GM18858 (cell line): ENCODE results near the gene USP6NL.
A peak's percentile ranks its signal among the peaks of the same experiment; 100 is the strongest.

Experiments
- ATAC-seq: cut with Tn5 transposase; IDR thresholded peaks from one replicate; pipeline ENCODE4 v1.9.1; 2021; ENCODE audit not compliant: unreplicated experiment

The USP6NL gene

DNA sequence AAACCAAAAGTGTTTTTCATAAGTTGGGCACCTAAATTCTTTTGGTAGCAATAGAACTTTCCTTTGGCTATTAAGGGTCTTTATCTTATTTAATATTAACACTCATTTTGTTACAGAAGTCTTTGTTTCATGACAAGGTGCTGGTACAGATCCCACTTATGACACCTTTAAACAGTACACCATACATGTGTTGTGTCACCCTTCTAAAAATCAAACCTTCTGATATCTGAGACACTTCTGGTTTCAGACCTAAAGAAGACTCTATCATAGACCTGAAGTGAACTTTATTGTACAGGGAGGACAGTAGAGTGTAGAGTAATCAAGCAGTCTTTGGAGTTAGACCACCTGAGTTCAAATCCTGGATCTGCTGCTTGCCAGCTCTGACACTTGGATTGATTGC, 5.8 kb upstream of the USP6NL start:
- no peak for ATAC-seq

- ATAC-seq = no peak
These were observed 4.6 kb upstream of the USP6NL start for GRCh38 chr10:11616021-11616420.

GRCh38 chr10:11615396-11615795, 3.9 kb upstream of the USP6NL start:
- no peak for ATAC-seq

DNA sequence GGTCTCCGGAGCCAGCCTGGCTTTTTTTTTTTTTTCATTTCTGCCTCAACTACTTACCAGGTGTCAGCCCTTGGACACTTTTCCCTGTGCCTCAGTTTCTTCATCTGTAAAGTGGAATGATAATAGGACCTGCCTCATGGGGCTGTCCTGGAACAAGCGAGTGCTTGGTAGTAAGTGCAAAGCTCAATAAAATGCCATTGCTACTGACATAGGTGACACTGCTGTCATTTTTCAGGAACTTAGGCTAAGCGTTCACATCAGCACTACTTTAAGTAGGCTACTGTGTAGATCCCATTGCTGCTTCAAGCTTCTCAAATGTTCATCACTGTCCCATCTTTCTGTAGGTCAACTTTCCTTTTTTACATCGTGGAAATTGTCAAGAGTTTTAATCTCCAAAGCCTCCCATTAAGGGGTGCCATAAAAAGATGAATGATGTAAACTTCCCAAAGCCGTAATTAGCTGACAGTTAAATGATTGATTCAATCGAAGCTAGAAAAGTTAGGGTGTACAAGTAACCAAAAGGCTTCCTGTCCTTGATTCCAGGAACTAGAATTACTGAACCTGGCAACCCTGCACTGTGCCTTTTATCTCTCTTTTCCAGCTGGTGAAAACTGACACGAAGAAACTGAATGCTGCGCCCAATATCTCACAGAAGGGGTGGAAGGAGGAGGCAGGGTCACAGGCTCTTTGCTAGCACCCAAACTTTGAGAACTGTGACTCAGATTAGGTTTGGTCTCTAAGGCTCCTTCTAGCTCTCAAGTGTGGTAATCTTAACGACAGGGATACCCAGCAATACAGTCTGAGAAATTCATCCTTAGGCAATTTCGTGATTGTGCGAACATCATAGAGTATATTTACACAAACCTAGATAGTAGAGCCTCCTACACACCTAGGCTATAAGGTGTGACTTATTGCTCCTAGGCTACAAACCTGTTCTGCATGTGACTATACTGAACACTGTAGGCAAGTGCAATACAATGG, 861 bp upstream of the USP6NL start:
- peak; percentile 4 for ATAC-seq

DNA sequence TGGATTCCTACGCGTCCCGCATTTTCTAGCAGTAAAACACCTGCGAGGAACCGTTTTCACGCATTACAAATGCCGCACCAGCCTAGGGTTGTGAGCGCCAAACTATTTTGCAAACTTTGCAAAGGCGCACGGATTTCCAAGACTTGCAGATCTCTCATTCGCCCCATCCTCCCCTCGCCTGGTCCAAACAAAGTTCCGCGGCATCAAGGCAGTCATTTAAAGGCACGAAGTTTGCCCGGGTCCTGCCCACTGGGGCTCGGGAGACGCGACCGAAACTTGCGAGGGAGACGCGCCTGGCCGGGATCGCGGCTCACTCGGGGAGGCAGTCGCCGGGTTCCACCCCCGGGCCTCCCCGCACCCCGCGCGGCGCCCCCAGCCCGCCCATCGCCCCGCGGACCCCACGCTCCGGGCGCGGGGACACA, 613 bp downstream of the USP6NL start:
- no peak for ATAC-seq

GRCh38 chr10:11610166-11610825, 1.2 kb downstream of the USP6NL start:
- ATAC-seq = no peak

GRCh38 chr10:11609492-11610093, 1.9 kb downstream of the USP6NL start:
- no peak for ATAC-seq

GRCh38 chr10:11609052-11609451, 2.4 kb downstream of the USP6NL start:
- no peak for ATAC-seq

DNA sequence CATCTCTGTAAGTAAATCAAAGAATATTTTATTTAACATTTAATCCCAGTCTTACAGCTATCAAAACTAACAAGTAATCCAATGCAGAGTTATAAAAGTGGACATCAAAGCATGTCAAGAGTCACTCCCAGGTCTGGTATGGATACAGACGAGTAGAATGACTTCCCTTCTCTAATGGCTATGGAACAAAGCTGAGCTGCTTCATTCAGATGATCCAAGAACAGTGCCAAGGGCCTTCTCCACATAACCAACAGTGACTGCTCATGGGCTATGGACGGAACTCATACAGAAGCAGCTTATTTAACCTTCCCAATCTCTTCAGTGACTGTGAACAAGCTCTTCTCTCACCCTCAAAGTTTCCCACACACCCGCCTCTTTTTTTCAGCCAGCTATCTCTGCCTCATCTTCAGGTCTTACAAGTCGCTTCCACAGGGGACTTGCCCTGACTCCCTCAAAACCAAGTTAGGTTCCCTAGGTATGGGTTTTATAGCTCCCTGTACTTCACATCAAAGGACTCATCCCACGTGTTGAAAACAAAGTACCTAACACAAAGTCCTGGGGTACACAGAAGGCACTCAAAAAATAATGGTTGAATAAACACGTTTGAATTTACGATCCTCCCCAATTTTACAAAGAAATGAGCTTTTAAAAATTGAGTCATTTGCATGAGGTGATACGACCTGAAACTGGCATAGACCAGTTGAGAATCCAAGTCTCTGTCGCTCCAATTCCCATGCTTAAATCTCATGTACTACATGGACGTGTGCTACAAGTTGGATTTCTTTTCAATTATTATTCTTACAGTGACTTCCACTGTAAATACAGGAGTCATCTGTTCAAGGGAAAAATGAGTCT, 3.1 kb downstream of the USP6NL start:
- ATAC-seq = no peak

- no peak for ATAC-seq
These were observed 5.5 kb downstream of the USP6NL start for GRCh38 chr10:11605807-11606408.

- ATAC-seq = no peak
These were observed 6.4 kb downstream of the USP6NL start for GRCh38 chr10:11604865-11605650.

DNA sequence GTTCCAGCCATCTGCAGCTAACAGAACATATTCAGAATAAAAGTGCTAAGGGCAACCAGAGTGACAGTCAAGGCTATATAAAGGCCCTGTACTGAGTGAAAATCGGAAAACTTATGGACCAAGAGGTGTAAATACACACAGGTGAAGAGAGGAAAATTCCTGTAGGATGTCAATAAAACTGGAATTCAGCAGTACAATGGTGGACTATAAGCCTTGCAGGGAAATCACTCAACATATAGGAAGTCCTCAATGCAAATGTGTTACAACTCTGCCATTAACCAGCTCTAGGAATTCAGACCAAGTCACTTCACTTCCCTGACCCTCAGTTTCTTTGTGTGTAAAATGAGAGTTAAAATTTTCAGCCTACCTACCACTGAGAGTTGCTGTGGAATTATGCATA, 7.7 kb downstream of the USP6NL start:
- ATAC-seq = no peak

- no peak for ATAC-seq
These were observed 8.4 kb downstream of the USP6NL start for GRCh38 chr10:11602919-11603523.

GRCh38 chr10:11602358-11602757, 9.1 kb downstream of the USP6NL start:
- no peak for ATAC-seq

DNA sequence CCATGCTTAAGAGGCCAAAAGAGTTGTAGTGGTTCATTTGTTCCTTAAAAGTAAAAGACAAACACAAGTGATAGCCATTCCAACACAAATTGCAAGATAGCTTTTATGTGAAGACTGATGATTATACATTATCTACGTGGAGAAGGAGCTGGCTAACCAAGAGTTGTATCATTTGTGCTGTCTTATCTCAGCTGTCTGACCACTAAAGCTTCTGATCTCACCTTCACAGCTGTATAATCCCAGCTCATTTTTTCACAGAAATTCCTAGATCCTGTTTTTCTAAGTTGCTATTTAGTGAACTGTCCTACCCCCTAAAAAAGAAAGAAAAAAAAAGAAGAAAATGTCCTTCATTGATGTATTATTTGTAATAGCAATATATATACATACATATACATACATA, 9.8 kb downstream of the USP6NL start:
- ATAC-seq = no peak

DNA sequence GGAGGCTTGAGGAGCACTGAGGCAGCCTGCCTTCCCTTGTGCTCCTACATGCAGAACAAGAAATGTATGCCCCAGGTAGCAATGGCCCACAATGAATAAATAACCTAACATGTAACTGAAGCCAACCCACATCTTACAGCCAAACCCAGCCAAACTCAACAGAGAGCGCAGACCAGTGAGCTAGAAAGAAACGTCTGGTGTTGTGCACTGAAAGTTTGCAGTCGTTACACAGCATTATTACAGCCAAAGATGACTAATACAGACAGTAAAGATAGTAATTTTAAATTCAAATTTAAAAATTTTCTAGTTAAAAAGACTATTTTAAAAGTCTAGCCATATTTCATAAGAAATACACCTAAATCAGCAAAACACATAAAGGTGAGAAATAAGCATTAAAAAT, 11.2 kb downstream of the USP6NL start:
- ATAC-seq = no peak

GRCh38 chr10:11598712-11599397, 12.6 kb downstream of the USP6NL start:
- no peak for ATAC-seq

DNA sequence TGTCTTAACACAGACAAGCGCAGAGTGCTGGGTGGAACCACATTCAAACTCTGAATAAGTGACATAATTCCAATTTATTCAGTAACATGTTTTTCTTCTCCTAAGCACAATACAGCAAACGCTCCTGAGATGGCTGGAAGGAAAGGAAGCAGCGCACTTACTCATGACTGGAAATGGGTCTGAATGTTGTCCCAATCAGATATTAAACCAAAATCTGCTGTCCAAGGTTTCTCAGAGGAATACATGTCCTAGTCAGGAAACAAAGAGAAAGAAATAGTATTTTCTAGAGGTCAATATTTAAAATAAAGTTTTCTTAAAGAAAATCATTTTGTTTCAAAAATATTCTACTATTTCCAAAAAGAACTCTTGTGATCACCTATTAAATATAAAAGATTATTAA, 14.0 kb downstream of the USP6NL start:
- no peak for ATAC-seq

DNA sequence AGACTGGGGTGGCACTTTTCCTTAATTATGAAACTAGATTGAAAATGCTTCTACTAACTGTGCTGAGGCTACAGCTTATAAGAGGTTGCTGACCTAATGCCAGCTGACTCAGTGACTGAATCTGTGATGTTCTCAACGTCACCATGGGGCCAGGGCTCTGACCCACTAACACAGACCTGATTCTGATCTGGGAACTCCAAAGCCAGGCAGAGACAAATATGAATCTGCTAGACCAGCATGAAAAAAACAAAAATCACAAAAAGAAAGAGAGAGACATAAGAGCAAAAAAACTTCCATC, 16.1 kb downstream of the USP6NL start:
- no peak for ATAC-seq
